ENCODE data around the gene SURF4. TPM values are rescaled to one million over a fixed set of nuclear protein-coding genes. Genes with fewer than 3 reads are reported as not detected.

SURF4 gene
- total RNA-seq, 1 donor from 2014 or later = 57.0 TPM

GRCh38 chr9:133415170-133415569, 39.3 kb upstream of the SURF4 start:
- ChIA-PET POLR2A (interaction anchor here (0.6 to 1.4 kb wide), 4 partner anchors 26 to 1735 kb away, joined by 3 to 5 read pairs (median 3); partner anchors contain the start of gene CACFD1), CTCF (interaction anchor here (0.6 kb wide), 1 partner anchor 226 kb away, joined by 5 read pairs; no protein-coding TSS in a partner anchor)
- Mint-ChIP-seq H3K9me3 (peaks cover 3% of the 10 kb centered on the region), H3K27ac (no peak overlapping the region), H3K36me3 (ENCODE audit: low read depth) (peaks cover 54% of the 10 kb centered on the region), H3K4me1 (peaks cover 54% of the 10 kb centered on the region), H3K4me3 (no peak overlapping the region), H3K27me3 (no peaks in the 10 kb centered on the region)
- no peak for DNase-seq
- TF ChIP-seq CTCF (IDR thresholded peaks at IDR 0.05) = no peak
- intact Hi-C loops (cut with micrococcal nuclease) = no loop called here
- no peak for ATAC-seq (ENCODE audit: low read depth)

- ATAC-seq (ENCODE audit: low read depth) (no peak), DNase-seq (no peak)
- intact Hi-C loops (cut with micrococcal nuclease) = no loop called here
- H3K36me3 Mint-ChIP-seq (ENCODE audit: low read depth) = peaks cover 78% of the 10 kb centered on the region
- ChIA-PET CTCF (no interaction called here), POLR2A (interaction anchor here (0.6 kb wide), 1 partner anchor 65 kb away, joined by 7 read pairs; no protein-coding TSS in a partner anchor)
- no peak overlapping the region for H3K4me3 Mint-ChIP-seq
- no peak for TF ChIP-seq CTCF (IDR thresholded peaks at IDR 0.05)
- H3K9me3 Mint-ChIP-seq = no peaks in the 10 kb centered on the region
- H3K4me1 Mint-ChIP-seq = peaks cover 6% of the 10 kb centered on the region
- no peak overlapping the region for H3K27ac Mint-ChIP-seq
- no peaks in the 10 kb centered on the region for H3K27me3 Mint-ChIP-seq
Measured at GRCh38 chr9:133408042-133408441, 32.2 kb upstream of the SURF4 start.

- intact Hi-C loops (cut with micrococcal nuclease) = loop anchor here (1.0 to 2.0 kb wide), 3 partner anchors 22 to 80 kb away; partner anchors contain the start of gene SLC2A6
- Mint-ChIP-seq H3K27ac (peak overlapping the region; percentile 61), H3K4me1 (peaks cover 6% of the 10 kb centered on the region), H3K36me3 (ENCODE audit: low read depth) (peaks cover 65% of the 10 kb centered on the region), H3K9me3 (no peaks in the 10 kb centered on the region), H3K4me3 (no peak overlapping the region), H3K27me3 (no peaks in the 10 kb centered on the region)
- peak; percentile 56 for TF ChIP-seq CTCF (IDR thresholded peaks at IDR 0.05)
- CTCF ChIA-PET = interaction anchor here (0.8 to 1.4 kb wide), 2 partner anchors 80 to 89 kb away, joined by 4 to 6 read pairs; no protein-coding TSS in a partner anchor
- DNase-seq = peak; percentile 71
- ATAC-seq (ENCODE audit: low read depth) = peak; percentile 95
- POLR2A ChIA-PET = no interaction called here
Measured at GRCh38 chr9:133406480-133407307, 30.8 kb upstream of the SURF4 start.

GRCh38 chr9:133405508-133406438, 29.9 kb upstream of the SURF4 start:
- POLR2A ChIA-PET = interaction anchor here (0.6 kb wide), 1 partner anchor 58 kb away, joined by 3 read pairs; the partner anchor contains the start of genes MED22 and RPL7A
- no peak overlapping the region for H3K27ac Mint-ChIP-seq
- H3K27me3 Mint-ChIP-seq = no peaks in the 10 kb centered on the region
- CTCF ChIA-PET = interaction anchor here (0.8 to 1.4 kb wide), 2 partner anchors 81 to 90 kb away, joined by 4 to 6 read pairs; no protein-coding TSS in a partner anchor
- TF ChIP-seq CTCF (IDR thresholded peaks at IDR 0.05) = no peak
- DNase-seq = no peak
- H3K4me3 Mint-ChIP-seq = no peak overlapping the region
- no peaks in the 10 kb centered on the region for H3K9me3 Mint-ChIP-seq
- intact Hi-C loops (cut with micrococcal nuclease) = loop anchor here (2.0 kb wide), 2 partner anchors 23 to 73 kb away; partner anchors contain the start of gene SLC2A6
- ATAC-seq (ENCODE audit: low read depth) = no peak
- H3K36me3 Mint-ChIP-seq (ENCODE audit: low read depth) = peaks cover 60% of the 10 kb centered on the region
- peaks cover 6% of the 10 kb centered on the region for H3K4me1 Mint-ChIP-seq

Measured in activated B cell treated with CpG ODN at 0.5 μM for 24 hours (primary cell).